GM19395 (cell line): Measurements from ENCODE around the gene MACROD2.

Experiments used
- ATAC-seq: cut with Tn5 transposase; IDR thresholded peaks from one replicate; pipeline ENCODE4 v1.9.1; 2021; ENCODE audit warnings: mild to moderate bottlenecking, moderate library complexity; ENCODE audit not compliant: unreplicated experiment

MACROD2 gene

DNA sequence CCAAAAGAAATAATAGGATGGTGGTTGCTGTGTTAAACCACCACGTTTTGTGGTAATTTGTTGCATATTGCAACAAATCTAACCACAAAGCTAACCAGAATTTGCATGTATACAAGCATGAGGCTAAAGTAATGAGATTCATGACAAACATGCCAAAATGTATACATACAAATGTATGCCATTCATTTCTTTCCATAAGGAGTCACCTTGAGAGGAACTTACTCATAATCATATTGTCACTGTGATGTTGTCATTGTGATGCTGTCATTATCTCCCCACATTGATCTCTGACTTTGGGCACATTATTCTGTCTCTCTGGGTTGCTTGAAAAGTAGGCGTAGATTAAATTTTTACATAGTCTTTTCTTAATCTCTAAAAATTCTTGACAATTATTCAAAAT, 1228.9 kb downstream of the MACROD2 start:
- ATAC-seq = no peak

DNA sequence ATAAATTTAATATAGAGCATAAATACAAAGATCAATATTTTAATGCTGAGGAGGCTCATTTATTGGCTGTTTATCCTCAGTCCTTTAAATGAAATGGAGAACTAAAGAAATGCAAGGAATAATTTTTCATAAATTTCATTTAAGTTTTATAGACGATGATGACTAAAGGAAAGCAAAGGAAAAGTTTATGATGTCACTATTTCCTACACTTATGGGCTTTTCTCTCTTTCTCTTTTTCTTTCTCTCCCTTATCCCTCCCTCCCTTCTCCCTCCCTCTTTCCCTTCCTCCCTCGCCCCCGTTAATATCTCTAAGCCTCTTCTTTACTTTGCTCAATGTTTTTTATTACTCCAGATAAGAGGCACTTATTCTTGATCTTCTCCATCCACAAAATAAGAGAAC, 1231.8 kb downstream of the MACROD2 start:
- ATAC-seq = no peak

DNA sequence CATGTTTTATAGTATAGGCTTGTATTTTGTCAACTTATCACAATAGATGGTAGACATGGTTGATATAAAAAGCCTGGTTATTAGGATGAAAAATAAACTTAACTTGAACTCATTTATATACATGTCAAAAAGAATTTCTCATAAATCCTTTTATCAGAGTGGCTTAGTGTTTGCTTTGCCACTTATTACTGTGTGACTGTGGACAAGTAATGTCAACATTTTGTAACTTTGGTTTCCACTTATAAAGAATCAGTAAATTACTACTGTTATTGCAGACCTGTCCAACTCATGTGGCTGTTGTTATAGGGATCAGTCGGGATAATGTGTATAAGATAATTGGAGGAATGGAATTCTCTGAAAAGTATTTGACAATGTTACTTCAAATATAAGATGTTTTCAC, 1236.9 kb downstream of the MACROD2 start:
- ATAC-seq = no peak

DNA sequence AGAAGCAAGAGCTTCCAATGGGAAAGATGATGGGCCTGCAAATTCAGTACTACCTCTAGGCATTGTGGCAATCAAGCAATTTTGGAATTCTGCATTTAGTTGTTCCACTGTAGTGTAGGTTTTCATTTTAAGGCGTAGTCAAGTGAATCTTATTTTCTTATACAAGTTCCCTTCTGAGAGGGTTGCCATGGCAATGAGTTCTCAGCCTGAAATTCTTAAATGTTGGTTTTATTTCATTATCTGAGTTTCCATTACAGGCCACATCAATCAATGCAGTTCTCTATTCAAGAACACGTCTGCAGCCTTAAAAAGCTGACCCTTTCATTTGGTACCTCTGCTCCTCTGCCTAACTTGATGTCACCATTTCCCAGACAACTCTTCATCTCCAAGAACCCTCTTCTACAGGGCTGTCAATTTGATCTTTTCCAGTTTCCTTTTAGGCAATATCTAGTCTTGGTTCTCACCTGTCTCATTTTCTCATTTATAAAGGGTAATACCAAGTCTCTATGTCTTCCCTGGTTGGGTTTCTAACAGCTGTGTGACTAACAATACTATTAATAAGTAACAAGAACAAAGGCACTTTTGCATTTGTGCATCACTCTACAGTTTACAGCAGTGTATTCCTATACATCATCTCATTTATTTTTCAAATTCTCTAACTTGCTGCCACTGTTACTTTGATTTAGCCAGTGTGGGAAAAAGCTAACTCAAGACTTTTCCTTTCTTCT, 1240.3 kb downstream of the MACROD2 start:
- no peak for ATAC-seq

DNA sequence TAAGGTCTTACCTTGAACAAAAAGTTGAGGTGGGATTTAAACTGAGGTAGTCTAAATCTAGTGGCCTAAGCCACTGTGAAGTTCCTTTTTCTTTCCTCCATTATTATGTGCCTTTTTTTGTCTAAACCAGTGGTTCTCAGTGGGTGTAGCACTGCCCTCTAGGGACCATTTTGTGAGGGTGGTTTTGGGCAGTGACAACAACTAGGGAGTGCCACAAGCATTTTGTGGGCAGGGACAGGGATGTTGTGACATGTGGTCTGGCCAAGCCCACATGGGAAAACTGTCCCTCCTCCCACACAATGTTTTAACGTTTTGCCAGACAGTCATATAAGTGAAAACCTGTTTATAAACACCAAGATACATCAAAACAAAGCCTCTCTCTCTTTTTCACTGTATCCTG, 1241.5 kb downstream of the MACROD2 start:
- ATAC-seq = peak; percentile 83

DNA sequence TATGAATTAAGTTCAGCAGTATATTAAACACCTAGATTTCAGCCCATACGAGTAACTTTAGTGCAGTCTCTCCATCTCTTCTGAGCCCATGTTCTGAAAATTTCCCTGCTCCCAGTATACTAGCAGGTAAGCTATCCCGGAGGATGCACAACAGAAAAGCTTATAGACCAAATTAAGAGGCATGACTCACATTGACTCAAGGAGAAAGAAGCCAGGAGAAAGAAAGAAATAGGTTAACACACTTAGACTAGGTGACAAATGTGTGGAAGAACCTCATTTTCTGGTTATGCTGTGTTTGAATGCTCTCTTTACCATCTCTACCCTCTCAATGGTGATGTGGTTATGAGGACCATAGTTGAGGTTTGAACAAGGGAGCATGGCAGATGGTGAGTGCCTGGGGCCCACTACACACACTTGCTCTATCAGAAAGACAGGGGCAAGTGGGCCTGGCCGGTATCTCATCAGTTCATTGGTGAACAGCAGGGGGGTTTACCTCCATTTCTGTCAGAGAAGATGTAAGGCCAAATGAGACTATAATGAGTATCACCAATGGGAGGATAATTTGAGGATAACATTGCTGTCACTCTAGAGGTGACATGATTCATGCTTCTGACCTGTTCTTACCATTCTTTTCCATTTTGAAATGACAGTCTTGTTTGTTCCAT, 1244.4 kb downstream of the MACROD2 start:
- no peak for ATAC-seq

DNA sequence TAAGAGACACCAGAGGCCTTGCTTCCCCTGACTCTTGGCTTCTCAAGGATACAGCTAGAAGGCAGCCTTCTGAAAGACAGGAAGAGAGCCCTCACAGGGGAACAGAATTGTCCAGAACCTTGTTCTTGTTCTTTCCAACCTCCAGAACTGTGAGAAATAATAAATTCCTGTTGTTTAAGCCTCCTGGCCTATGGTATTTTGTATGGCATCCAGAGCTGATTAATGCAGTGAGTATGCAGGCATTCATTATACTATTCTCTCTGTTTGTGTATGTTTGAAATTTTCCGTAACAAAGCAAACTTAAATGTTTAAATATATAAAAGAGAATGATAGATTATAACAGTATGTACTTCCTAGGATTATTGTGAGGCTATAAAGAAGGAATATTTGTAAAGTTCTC, 1245.5 kb downstream of the MACROD2 start:
- ATAC-seq = no peak

DNA sequence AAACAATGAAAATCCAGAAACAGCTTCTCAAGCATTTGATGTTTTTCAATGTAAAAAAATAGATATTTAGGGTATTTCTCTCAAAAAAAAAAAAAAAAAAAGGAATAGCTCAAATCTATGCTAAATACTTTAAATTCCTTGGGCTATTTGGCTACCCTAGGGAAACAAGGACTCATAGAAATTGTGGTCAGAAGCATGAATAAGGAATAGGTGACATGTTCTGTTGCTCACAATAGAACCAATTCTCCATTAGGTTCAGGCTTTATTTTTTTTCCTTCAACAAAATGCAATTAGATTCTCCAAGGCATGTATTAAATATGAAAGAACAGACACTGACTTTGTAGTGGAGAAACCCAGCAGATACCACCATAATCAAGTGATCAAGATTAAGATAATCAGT, 1246.4 kb downstream of the MACROD2 start:
- no peak for ATAC-seq

DNA sequence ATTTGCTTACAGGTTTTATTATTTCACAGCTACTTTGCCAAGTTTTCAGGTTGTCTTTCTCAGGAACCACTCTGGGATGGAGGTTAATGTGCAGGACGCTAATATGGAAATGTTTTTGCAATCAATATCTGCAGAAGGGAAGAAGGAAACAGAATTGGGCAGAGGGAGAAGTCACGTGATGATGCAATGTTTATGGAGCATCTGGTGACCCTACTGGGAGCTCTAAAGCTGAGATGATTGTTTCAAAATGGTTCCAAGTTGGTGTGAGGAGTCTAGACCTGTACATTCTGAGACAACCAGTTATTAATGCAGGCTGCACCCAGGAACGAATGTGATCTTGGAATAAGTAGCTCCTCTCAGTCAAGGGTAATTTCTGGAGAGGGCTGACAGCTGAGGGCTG, 1247.5 kb downstream of the MACROD2 start:
- no peak for ATAC-seq

DNA sequence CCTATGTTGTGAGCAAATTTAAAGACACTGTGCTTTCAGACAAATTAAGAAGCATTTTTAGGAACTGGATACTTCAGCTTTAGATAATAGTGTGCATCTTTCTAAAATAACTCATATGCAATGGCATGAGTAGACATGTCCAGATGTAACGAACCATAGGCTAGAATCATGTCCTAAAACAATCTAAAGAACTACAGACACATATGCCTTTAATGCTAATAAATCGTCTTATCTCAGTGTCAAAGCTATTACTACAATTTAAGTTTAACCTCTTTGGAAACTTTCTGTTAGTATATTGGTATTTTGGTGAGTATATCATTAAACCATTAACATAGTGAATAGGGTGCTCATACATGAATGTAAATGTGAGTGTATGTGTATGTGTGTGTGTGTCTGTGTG, 1250.6 kb downstream of the MACROD2 start:
- no peak for ATAC-seq

DNA sequence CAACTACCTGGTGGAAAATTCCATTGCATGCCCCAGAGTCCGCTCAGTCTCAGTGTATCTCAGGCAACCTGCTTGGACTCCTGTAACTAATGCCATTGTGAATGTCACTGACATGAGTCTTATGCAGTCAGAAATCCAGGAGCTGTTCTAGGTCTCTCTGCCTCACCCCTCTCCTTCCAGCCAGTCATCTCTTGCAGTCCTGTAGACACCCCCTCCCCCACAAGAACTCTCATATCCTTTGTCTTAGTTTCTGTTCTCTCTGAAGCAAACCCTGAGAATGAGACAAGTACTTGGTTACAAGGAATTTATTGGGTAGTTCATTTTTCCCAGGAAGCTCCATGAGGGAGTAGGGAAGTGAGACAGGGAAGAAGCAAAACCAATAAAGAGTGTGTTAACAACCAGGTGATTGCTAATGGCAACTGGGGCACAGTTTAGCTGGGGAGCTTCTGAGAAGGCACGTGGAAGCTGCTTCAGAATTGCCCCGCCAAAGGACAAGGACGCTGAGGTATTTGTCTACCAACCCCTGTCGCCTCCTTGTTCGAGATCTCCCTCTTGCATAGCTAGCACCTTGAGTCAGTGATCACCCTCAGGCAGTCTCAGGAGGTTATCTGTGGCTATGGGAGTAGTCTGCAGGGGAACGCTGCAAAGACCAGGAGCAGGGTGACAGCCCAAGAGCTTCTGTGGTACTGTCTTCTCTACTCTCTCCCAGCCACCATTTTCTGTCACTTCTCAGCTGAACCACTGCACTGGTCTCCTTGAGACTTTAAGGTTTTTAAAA, 1253.5 kb downstream of the MACROD2 start:
- peak; percentile 91 for ATAC-seq

DNA sequence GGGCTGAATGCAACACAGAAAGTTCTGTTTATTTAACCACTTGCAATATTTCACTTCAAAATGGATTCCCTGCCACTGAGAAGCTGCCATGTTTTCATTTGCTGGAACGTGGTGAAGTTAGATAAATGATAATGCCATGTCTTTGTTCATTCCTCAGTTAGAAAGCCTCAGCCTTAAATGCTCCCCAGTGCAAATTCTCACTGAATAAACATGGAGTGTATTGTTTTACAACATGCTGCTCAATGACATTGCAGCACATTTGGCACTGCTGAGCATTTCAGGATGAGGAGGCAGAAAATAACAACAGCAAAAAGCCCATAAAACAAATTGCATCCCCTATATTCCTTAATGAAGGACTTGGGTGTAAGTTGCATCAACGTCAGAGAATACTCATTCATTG, 1255.9 kb downstream of the MACROD2 start:
- ATAC-seq = no peak

DNA sequence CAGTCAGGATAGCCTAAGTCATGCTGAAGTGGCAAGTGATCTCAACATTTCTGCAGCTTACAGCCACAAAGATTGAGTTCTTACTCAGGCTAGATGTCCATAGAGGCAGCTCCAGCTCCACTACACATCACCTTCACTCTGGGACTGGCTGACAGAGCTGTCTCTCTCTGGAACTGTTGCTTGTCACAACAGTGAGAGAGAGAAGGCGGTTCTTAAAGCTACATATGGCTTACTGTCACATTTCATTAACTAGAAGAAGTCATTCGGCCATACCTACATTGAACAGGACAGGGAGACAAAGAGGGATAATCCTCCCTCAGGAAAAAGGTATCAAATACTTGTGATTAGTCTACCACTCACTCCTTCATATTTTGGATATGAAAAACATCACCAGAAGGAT, 1257.0 kb downstream of the MACROD2 start:
- ATAC-seq = no peak

DNA sequence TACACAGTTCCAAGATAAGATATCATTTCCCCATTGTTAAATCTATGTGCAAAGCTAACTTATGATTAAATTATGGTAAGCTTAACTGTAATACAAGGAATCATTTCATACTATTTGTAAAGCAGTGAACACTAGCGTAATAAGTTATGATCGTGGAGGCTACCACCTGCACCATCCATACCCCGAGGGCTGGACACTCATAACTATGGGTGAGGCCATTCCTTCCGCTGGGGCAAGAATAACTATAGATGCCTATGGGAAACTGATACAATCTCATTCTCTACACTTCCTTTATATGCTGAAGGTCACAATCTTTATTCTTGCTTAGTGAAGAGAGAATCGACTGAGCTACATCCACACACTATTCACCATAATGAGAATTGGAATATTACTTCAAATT, 1258.1 kb downstream of the MACROD2 start:
- ATAC-seq = no peak

DNA sequence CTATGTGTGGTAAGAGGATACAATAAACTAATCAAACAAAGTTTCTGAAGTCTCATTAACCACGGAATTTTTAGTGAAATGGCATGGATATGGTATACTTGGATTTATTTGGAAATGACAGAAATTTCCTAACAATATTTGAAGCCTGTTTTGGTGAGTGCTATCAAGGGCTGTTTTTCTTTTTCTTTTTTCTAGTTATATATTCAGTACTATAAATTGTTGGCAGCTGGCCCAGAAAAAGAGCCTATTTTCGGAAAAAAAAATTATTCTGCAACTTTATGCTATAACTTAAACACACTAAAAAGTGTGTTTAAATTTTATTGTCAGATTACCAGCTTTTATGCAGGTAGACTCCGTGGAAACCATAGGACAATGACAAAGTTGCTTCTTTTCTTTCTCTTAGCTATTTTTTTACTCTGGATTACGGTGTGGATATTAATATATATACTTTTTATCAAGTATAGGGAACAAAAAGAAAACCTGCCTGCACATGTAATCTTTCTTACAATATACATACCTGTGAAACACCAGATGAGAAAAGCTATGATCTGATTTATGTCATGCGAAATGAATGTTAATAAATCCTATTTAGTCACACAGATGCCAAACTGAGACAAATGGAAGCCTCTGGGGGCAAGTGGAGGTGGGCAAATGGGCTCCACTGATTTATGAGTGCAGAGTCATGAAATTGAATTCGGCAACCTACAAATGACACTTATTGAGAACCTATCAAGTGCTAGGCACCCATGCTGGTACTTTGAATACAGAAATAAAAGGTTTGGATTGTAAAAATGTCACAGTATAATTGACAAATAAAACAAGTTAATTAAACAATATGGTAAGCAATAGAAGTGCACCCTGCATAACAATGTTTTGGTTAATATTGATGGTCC, 1261.6 kb downstream of the MACROD2 start:
- no peak for ATAC-seq

DNA sequence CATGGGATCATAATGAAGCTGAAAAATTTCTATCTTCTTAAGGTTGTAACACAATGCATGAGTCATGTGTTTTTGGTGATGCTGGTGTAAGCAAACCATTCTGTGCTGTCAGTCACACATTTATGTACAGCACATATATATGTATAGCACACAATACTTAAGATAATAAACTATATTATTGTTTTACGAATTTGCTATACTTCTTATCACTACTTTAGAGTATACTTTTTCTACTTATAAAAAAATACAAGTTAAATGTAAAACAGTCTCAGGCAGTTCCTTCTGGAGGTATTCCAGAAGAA, 1262.2 kb downstream of the MACROD2 start:
- ATAC-seq = no peak

DNA sequence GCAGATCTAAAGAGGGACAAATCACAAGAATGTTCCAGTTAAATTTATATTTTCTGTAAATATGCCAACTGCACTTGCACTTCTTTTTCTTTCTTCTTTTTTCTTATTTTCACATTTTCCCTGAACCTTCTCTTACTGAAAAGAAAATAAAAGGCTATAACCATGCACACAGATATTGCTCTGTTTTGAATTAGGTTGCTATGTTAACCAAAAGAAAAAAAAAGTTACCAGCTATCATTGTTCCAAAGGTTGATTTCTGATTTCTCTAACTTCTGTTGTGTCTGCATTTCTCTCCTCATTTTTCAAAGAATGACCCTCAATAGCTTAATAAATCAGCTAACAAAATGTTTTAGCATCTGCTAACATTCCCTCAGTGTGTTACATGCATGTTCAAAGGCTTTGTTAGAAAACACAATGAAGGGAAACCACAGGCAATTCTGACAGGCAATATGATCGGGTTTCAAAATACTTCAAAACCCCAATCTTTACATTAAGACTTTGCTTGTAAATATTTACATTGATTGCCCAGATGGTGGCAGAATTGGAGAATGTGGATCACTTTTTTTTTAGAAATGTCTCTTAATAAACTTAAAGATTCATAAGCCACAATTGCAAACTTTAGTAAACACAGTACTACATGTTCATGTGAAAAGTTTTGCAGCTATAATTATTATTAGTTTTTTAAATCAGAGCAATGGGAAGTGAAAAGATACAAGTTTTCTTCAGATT, 1270.4 kb downstream of the MACROD2 start:
- ATAC-seq = no peak

DNA sequence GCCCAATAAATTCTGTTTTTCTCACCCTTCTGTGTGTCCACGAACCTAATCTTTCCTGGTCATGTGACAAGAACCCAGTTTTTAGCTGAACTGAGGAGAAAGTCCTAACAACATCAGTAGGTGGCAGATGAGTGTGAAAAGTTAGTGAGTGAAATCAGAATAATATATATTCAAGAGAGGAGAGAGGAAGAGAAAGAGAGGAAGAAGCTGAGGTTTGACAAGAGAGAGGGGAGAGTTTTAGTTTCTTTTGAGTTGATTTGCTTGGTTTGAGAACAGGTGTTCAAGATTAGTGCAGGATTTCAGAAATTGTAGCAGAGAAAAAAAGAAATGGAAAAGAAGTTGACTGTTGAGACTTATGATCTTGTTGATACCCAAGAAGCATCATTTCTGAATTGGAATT, 1272.6 kb downstream of the MACROD2 start:
- ATAC-seq = peak; percentile 67

DNA sequence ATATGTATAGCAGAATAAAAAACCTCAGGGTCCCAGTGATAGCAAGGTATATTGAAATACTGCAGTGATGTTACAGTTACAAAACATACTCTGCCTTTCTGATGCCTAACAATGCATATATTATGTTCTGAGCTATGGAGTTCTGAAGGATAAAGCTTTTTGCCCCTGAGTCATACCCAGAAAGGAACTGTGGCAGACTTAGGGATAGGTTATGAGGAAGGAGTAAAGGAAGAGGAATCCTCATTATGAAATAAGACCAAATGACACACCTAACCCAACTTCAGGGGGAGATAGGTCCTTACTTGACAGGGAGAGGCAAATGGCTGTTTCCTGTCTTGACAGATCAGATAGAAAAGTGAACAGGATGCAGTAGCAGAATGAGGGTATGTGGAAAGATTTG, 1282.7 kb downstream of the MACROD2 start:
- ATAC-seq = no peak

DNA sequence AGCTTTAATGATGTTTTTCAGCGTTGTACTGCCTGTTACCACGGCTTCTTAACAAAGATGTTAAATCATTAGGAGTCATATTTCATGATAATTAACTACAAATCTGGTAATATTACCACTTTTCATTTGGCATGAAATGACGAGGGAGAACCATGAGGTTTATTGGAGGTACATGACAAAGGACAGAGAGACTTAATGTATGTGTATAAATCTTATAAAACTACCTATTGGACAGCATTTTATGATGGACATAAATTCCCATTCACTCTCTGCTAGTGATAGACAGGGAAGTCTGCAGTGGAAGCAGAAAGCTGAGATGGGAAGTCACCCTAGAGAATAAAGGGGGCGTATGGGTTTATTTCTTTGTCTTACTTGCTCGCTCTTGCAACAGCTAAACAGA, 1292.0 kb downstream of the MACROD2 start:
- ATAC-seq = no peak

DNA sequence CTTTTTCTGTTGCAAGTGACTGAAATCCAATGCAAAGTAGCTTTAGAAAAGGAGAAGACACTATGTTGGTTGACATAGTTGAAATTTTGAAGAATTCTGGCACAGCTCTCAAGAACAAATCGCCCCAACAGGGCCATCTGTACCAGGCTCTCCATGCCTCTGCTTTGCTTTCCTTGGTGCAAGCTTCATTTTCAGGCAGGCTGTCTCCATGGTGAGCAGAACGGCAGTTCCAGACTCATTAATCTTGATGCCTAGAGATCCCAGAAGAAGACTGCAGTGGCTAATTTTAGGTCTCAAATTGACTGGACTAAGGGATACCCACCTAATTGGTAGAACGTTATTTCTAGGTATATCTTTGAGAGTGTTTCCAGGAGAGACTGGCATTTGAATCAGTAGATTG, 1292.8 kb downstream of the MACROD2 start:
- ATAC-seq = no peak
